Activated CD4-positive, alpha-beta T cell treated with anti-CD3 and anti-CD28 coated beads for 24 hours (primary cell): ENCODE results near the gene ACYP2.
"Not testable (repeated sequence)": the region's sequence is repeated elsewhere in the genome, so short reads cannot be mapped to it uniquely, and the experiment has no call there.

ENCODE experiments used
- DNase-seq, 2 donors: peaks; one replicate each; pipeline ENCODE4 v3.0.0-alpha.2; 2020; ENCODE audit warnings: low read depth in 2 of 2

The ACYP2 gene

DNA sequence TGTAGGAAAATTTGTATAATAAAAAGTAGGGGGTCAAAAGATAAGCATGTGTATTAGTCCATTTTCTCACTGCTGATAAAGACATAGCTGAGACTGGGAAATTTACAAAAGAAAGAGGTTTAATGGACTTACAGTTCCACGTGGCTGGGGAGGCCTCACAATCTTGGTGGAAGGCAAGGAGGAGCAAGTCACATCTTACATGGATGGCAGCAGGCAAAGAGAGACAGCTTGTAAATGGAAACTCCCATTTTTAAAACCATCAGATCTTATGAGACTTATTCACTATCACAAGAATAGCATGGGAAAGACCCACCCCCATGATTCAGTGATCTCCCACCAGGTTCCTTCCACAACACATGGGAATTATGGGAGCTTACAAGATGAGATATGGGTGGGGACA is 149.7 kb downstream of the ACYP2 start:
- DNase-seq, result not testable (repeated sequence)

DNA sequence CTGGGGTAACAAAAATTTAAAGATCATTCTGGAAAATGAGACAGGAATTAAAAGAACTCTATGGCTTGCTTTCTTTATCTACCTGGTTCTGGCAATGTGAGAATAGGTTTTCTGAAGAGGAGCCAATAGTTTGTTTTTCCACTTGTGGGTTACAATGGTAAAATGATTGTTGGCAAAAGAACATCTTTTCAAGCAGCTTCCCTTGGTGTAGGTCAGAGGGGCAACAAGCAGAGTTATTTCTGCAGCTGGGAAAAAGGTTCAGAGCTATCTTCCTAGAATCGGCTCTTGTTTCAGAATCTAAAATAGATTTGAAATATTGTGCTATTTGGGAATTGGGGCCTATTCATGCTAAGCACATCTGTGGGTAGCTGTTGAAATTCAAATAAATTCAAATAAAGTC is 152.2 kb downstream of the ACYP2 start:
- no peak for DNase-seq

DNA sequence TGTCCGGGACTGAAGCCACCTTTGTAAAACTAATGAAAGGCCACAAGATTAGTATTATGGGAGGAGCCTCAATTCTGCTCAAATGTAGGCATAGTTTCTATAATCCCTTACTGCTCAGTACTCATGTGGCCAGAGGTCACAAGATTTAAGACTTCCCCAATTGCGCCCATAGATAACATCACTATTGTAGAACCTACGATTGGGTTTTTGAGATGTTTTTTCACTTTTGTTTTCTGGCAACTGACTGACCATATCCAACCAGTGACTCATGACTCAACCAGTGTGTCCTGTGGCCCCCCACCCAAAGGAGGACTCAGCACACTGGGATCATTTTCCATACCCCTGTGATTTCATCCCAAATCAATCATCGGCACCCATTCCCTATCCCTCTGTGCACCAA is 155.8 kb downstream of the ACYP2 start:
- DNase-seq, result no peak

DNA sequence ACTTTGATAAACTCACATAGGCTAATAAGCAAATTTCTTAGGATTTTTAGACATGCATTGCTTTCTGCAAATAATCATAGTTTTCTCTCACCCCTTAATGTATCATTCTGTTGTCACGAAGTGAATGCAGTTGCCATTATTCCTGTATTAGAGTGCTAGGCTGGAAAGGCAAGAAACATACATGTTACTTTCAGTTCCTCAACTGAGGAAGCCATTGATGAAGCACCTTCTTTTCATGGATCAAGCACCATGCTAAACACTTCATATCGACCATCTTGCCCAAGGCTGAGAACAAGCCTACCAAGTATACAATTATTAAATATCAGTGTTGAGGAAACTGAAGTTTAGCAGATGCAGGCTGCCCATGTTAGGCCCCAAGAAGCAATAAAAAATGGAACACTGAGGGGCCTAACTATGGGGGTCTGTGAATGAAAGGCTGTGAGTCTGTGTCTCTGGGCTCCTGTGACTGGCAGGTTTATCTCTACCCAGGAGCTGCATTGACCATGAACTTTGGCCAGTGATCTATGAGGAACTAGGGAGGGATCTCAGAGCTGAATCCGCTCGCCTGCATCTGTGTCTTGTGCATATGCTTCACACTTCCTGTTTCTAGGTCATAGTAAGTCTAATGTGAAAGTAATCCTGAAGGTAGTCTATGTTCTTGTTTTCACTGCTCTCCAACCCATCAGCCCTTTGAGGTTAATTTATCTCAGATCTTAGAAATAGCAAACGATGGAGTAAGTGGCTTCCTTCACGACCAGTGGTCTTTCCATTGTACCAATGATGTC is 156.6 kb downstream of the ACYP2 start:
- no peak for DNase-seq

DNA sequence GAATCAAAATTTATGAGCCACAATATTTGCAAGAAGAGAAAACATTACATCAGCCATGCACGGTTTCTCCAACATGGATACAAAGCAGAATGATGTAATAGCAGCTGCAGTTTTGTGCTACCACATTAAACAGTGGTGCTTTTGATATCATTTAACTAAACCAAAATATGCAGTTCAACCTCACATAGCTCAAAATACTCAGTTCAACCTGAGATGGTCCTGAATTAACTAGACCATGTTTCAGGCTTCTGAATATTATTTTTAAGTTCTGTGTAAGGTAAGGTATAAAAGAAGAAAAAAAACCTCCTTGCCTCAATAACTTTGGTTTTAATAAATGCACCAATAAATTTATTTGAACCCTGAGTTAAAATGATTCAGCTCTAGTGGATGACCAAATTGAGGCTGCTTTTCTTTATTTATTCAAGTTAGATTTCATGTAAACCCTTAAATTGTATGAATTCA is 159.4 kb downstream of the ACYP2 start:
- DNase-seq, result no peak

DNA sequence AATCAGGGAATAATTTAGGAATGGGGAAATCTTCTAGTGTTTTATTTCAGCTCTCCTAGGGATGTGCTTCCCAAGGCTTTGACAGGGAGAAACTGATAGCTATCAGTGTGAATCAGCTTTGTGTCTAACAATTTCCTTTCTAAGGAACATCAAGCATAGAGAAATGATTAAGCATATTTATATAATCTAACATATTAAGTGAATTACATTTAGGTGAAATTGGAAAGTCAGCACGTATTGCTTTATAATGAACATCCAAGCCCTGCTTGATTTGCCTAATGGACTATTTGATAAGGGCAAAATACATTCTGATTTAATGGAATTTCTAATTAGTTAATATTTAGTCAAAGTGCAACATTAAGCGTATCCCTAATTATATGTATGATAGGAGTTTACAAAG is 160.1 kb downstream of the ACYP2 start:
- no peak for DNase-seq

DNA sequence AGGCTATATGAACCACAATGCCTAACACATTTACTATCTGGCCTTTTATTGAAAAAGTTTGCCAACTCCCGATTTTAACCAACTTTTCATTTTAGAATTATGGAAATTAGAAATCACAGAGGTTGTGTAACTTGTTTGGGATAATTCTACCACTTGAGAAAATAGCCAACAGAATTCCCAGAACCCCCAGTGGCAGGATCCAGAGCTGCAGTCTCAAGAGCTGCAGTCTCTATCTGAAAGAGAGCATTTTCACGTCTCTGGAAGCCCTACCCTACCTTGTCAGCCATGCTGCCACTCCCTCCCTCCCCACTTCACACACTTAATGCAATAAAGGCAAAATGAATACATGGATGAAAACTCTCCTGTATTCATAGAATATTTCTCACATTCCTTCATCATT is 164.0 kb downstream of the ACYP2 start:
- DNase-seq, result no peak

DNA sequence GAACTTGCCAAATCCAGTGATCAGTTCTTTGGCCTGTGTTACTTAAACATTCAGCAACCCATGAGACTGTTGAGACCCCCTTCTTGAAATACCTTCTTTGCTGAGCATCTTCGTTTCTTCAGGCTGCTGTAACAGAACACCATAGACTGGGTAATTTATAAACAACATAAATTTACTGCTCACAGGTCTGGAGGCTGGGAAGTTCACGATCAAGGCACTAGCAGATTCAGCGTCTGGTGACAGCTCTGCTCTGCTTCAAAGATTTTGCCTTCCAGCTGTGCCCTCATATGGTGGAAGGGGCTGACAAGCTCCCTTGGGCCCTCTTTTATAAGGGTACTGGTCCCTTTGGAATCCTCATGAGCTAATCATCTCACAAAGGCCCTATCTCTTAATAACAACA is 169.4 kb downstream of the ACYP2 start:
- DNase-seq, result no peak

DNA sequence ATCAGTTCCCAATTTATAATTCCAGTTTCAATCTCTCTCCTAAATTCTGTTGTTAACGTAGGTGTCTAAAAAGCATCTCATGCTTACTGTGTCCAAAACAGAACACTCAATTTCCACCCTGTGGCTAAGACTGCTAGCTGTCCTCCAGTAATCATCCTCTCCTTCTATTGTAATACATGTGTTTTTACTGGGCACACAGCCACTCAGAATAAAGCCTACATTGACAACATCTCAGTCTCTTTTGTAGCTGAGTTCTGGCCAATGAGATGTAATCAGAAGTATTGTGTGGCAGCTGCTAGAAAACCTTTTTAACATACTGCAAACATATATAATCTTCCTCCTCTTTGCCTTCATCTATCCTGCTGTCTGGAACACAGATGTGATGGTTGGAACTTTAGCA is 170.0 kb downstream of the ACYP2 start:
- DNase-seq, result no peak

DNA sequence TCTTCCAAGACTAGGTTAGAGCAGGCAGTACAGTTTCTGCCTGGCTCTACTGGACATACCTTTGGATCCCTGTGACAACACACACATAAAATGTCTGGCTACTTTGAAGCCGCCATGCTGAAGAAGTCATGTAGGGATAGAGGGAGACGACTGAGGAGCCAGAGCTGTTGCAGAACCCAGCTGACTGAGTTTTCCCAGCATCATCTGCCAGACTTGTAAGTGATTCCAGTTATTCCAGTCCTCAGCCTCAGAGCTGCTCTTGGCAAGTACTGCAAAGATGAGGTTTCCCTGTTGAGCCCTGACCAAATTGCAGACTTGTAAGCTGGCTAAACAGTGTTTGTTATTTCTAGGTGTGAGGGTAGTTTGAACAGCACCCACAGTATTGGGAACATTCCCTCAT is 172.1 kb downstream of the ACYP2 start:
- no peak for DNase-seq

DNA sequence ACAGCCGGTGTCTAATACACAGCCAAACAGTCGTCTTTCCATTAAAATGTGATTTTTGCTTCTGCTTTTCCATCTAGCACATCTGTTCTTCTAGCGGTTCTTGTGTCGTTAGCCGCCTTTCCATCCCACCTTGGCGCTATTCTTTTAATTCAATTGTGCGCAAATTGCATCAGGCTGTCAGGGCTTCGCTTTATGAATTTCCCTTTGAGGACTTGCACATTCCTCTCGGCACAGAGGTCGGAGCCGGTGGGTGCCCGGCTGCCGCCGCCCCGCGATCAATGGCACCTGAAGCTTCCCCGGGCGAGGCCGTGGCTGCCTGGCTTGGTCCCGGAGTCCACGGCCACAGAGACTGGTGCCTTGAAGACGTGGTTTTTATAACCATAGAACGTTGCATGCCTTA is 174.5 kb downstream of the ACYP2 start:
- no peak for DNase-seq

DNA sequence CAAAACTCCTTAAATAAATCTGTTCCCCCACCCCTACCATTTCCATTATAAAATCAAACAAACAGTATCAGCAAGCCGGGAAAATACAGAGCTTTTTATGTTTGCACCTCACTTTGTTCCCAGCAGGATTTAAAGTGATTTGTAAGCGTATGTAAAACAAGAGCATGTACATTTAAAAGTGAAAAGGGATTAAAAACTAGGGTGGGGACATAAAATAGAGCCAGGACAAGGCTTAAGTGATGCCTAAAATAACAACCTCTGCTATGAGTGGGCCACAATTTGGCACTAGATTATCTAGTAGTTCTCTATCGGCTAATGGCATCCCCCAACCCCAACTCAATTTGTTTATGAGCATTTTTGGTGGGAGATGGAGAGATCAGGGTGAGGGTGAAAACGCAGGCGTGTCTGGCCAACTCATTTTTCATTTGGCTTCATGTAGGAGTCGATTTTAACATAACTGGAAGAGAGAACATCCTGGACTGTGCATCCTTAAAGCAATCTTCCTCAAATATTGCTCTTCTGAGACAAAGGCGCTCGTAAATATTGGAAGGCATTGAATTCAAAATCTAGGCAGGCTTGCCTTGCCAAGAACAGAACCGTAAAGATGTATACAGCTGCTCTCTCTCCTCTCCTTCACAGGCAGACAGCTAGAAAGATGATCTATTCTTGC is 175.1 kb downstream of the ACYP2 start:
- DNase-seq, result no peak

DNA sequence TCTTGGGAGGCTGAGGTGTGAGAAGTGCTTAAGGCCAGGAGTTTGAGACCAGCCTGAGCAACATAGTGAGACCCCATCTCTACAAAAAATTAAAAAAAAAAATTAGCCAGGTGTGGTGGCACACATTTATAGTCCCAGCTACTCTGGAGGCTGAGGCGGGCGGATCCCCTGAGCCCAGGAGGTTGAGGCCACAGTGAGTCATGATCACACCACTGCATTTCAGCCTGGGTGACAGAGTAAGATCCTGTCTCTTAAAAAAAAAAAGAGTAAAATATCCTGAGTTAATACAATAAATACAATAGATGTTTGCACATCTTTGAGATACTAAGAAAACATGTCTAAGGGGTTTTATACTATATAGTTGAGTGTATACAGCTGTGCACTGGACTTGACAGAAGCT is 179.2 kb downstream of the ACYP2 start:
- DNase-seq, result not testable (repeated sequence)

DNA sequence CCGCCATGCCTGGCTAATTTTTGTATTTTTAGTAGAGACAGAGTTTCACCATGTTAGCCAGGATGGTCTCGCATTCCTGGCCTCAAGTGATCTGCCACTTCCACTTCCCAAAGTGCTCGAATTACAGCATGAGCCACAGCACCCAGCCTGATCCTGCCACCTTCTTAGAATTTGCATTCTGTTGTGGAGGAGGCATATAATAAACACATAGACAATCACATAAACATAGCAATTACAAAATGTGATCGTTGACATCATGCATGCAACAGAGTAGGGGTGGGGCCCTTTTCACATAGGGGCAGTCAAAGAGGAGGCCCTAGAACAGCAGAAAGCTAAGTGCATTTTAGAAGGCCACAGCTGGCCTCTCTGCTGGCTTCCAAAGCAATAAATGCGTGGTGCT is 180.5 kb downstream of the ACYP2 start:
- DNase-seq, result no peak

DNA sequence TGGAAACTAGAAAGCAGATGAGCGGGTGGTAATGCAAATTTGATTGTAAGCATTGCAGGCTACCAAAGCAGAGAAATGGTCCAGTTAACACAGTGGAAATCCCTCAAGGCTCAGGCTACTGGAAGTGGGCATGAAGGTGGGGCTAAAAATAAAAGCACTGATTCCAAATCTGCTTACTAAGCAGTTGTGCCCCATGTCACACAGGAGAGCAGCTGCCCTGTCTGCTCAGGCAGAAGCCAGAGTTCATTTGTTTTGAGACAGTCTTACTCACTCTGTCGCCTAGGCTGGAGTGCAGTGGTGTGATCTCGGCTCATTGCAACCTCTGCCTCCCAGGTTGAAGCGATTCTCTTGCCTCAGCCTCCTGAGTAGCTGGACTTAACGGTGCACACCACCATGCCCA is 183.1 kb downstream of the ACYP2 start:
- DNase-seq, result no peak

DNA sequence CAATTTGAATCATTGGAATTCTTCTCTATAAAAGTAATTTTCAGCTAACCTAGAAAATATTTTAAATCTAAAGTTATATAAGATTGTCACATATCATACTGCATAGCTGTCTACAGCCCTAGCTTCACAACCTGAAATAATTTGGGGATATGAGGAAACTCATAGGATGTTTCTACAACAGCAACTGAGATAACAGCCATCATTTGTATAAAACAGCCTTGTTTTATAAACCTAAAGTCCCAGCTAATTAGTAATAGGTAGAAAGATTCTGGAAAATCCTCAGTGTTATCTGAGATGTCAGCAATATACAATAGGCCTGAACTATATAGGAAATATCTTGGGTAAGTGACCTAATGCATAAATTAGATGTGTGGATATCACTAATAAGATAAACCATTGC is 188.2 kb downstream of the ACYP2 start:
- DNase-seq, result no peak

DNA sequence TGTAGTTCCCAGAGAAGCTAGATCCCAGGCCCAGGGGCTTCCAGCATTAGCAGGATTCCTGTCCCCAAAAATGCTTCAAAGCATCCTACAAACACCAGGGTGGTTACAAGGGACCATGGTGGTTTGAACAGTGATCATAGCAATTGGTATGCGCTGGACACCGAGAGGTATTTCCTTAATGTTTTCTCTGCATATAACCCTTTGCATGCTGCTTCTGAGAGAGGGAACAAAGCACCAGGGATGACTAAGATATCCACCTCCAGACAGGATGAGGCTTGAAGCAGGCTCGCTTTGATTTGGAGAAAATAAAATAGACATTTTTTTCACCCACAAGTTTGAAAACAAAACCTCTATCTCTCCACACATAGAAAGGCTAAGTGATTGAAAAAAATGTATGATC is 191.1 kb downstream of the ACYP2 start:
- no peak for DNase-seq

DNA sequence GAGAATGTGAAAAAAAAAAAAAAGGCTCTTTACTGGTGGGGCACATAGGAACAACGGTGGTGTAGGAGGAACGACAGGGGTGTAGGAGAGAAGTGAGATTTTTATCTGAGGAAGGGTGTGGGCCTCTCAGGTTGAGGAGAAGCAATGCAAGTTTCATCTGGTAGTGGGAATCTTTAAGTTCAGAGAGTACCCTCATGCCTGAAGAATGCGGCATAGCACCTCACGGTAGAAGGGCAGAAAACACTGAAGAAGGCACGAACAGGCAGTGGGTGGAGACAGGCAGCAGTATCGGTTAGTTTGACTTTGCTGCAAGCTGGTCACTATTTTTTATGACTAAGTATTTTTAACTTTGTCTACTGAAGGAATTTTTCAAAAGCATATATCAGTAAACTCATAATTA is 192.8 kb downstream of the ACYP2 start:
- no peak for DNase-seq

DNA sequence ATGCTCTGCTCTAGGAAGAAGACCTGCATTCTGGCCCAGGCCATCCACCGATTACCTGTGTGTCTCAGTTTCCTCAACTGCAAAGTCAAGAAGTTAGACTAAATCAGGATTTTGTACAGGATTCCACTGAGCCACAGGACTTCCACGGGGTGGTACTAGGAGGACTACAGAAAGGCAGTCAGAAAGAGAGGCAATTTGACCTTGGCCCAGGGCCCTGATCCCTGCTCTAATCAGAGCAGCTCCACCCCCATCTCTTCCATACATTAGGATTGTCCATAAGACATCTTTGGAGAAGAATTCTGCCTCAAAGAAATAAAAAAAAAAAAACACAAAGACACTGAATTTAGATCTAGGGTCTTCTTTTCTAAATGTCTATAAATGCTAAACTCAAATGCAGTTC is 193.4 kb downstream of the ACYP2 start:
- no peak for DNase-seq

DNA sequence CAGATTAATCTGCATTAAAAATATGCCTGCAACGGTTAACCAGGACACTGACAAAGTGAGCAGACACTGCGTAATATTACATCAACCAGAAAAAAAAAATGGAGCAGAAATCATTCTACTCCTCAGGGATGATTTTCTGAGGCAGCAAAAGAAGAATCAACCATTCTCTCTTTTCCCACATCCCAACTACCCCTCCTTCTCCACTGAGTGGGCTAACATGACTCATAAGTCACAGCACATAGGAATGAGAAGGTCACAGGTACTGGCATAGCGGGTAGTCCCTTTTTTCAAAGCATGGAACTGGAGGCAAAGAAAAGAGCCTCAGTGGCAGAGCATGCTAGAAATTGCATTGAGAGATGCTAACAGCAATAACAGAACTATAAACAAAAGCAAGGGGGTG is 194.9 kb downstream of the ACYP2 start:
- DNase-seq, result no peak

DNA sequence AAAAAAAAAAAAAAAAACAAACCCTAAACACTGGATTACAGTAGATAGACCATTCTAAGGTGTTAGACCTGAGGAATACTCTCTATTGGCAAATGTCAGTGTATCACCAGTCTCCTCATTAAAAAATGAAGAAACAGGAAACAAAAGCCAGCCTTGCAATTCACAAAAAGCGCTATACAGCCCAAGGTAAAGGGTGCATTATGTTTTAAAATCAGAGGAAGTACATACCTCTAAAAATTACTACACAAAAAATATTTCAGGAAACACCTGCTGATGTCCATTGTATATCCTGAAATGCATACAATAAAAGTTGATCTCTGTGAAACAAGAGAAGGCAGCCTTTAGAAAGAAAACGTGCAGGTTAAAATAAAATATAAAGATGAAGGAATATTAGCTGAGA is 195.5 kb downstream of the ACYP2 start:
- DNase-seq, result no peak

DNA sequence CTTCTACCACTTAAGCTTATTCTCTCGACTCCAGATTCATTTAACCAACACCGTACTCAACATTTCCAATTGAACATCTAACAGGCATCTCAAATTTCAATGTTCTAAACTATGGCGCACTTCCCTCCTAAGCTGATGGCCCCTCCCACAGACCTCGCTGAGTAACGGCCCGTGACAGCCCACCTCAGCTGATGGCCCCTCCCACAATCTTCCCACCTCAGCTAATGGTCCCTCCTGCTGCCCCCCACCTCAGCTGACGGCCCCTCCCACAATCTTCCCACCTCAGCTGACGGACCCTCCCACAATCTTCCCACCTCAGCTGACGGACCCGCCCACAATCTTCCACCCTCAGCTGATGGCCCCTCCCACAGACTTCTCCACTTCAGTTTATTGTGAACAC is 197.7 kb downstream of the ACYP2 start:
- DNase-seq, result no peak

DNA sequence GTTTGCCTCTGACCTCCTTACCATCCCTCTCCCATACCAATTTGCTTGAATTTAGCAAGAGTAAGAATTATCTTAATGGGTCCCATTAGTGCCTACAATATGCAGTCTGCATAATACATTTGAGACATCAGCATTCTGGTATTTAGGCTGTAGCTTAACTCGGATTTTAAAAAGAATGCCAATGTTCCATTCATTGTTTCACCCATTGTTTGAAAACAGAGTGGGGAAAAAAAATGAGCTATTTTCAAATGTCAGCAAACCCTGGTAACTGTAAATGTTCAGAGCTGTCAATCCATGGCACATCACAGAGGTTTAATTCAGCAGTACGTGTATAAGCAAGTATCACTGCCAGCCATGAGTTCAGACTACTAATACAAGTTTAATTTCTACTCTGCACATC is 202.6 kb downstream of the ACYP2 start:
- DNase-seq, result no peak

DNA sequence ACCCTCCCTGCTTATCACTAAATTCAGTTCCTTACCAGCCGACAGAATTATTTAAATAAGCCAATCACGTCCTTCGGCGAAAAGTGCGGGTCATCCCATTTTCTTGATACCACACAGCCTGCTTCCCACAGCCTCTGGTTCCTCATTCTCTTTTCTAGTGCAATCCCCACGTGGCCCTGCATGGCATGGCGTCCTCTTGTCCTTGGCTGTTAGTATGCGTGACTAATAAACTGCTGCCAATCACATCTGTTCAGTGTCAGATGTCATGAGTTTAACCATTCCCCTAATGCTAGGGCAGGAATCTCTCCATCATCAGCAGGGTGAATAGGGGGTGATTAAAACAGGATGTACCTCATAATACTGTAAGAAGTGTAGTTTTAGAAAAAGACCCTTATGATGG is 203.4 kb downstream of the ACYP2 start:
- DNase-seq, result no peak
